ENCODE results near the gene C1QTNF6. TPM values are rescaled to one million over a fixed set of nuclear protein-coding genes. Genes with fewer than 3 reads are reported as not detected.

C1QTNF6 gene
- polyA plus RNA-seq, 1 of the 3 experiments (the other 2 are of a cell fraction) = 47.7 TPM

DNA sequence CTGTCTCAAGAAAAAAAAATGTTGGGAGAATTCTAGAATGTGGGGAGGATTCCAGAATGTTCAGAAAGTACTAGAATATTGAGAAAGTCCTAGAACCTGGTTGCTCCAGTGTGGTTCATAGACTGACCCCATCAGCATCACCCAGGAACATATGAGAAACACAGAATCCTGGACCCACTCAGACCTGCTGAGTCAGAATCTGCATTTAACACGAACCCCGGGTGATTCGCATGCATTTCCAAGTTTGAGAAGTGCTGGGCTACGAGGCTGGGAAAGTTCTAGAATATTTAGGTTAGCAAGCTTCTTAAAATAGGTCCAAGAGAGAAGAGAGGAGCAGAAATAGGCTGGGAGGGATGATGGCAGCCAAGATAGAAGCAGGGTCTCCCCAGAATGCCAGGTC is 6.4 kb downstream of the C1QTNF6 start:
- Histone ChIP-seq H3K9me3 (no peaks in the 10 kb centered on the region), H3K36me3 (replicated peaks in 1 of 2; ENCODE audit: control insufficient read depth in 1 of 2, insufficient read depth in 2 of 2, low read length in 1 of 2) (peaks cover 0 to 29% of the 10 kb centered on the region in 2 experiments), H4K20me1 (ENCODE audit: insufficient read depth) (no peaks in the 10 kb centered on the region), H3K4me3 (ENCODE audit: low read depth in 2 of 2, low read length in 1 of 2) (no peak overlapping the region), H3K9ac (no peak overlapping the region), H3K79me2 (ENCODE audit: insufficient read depth) (peaks cover 6% of the 10 kb centered on the region), H3K9me2 (no peaks in the 10 kb centered on the region), H3K4me1 (ENCODE audit: control insufficient read depth in 1 of 2, insufficient read depth in 2 of 2, low read depth in 1 of 2, low read length in 1 of 2) (peaks cover 5 to 37% of the 10 kb centered on the region in 2 experiments; a peak in 3 of 4 replicates), H3K27me3 (ENCODE audit: insufficient read depth) (no peaks in the 10 kb centered on the region), H3K27ac (ENCODE audit: low read depth in 2 of 2, low read length in 1 of 2) (no peak overlapping the region), H3K4me2 (no peak overlapping the region), H3F3A (replicated peaks; ENCODE audit: insufficient read depth) (peaks cover 3% of the 10 kb centered on the region), H2AFZ (ENCODE audit: low read depth) (no peak overlapping the region)
- POLR2A ChIA-PET = no interaction called here
- 90% methylated on average over 4 of the region's 4 CpGs for WGBS (ENCODE audit: low lambda C conversion rate)
- no peak for TF ChIP-seq RXRA (IDR thresholded peaks at IDR 0.05; ENCODE audit: borderline replicate concordance, low read depth)
- TF ChIP-seq USF1 (IDR thresholded peaks at IDR 0.05; ENCODE audit: borderline replicate concordance, low read depth) = no peak
- TF ChIP-seq NRF1 (IDR thresholded peaks at IDR 0.05; ENCODE audit: low read depth, low read length) = no peak
- no peak for TF ChIP-seq RFX5 (IDR thresholded peaks at IDR 0.05; ENCODE audit: low read length)
- TF ChIP-seq JUND (IDR thresholded peaks at IDR 0.05) = no peak
- no peak for TF ChIP-seq FOSL2 (IDR thresholded peaks at IDR 0.05; ENCODE audit: borderline replicate concordance, low read depth)
- no peak for TF ChIP-seq FOXJ3 (CRISPR knock-in tag; IDR thresholded peaks at IDR 0.05)
- no peak for TF ChIP-seq TCF12 (IDR thresholded peaks at IDR 0.05)
- TF ChIP-seq NFIC (IDR thresholded peaks at IDR 0.05; ENCODE audit: borderline replicate concordance) = no peak
- TF ChIP-seq ELF1 (IDR thresholded peaks at IDR 0.05) = no peak
- TF ChIP-seq TAF1 (IDR thresholded peaks at IDR 0.05; ENCODE audit: borderline replicate concordance, low read depth, low read length) = no peak
- TF ChIP-seq MEF2A (IDR thresholded peaks at IDR 0.05; ENCODE audit: borderline replicate concordance, low read depth) = no peak
- no peak for DNase-seq
- CTCF ChIA-PET = interaction anchor here (1.4 to 19.4 kb wide), 2 partner anchors 9 to 18 kb away, joined by 3 to 190 read pairs; no protein-coding TSS in a partner anchor

DNA sequence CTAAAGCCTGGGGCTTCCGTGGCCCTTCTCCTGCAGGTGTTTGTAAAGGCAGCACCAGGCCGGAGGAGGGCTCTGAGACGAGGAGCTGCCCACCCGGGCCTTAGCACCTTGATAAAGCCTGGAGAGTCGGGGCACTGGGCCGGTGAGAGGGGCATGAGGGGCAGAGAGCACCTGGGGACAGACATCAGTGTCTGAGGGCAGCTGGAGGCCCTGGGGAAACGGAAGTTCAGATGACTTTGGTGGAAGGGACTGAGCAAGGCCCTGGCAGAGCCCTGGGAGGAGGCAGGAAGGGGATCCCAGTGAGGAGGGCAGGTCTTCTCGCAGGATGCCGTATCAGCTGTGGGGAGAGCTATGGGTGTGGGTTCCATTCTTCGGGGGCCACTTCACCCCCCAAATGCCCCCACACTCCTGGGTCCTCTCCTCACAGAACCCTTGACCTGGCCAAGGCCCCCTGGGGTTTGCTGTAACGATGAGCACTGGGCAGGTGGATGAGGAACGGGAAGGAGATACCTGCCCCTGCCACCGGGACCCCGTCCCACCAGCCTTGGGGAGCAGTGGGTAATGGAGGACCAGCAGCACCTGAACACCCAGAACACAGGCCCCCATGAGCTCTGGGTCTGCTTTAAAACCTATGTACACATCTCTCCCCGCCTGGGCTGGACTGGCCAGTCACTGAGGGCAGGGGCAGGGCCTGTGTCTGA is 7.4 kb downstream of the C1QTNF6 start:
- Histone ChIP-seq H4K20me1 (ENCODE audit: insufficient read depth) (no peaks in the 10 kb centered on the region), H3K27me3 (ENCODE audit: insufficient read depth) (no peaks in the 10 kb centered on the region), H3K9me3 (no peaks in the 10 kb centered on the region), H3K79me2 (ENCODE audit: insufficient read depth) (no peaks in the 10 kb centered on the region), H2AFZ (ENCODE audit: low read depth) (no peak overlapping the region), H3K36me3 (replicated peaks in 1 of 2; ENCODE audit: control insufficient read depth in 1 of 2, insufficient read depth in 2 of 2, low read length in 1 of 2) (peaks cover 0 to 29% of the 10 kb centered on the region in 2 experiments), H3K27ac (ENCODE audit: low read depth in 2 of 2, low read length in 1 of 2) (no peak overlapping the region; a peak in 1 of 4 replicates), H3K9me2 (no peaks in the 10 kb centered on the region), H3K9ac (no peak overlapping the region), H3K4me2 (no peak overlapping the region), H3K4me1 (ENCODE audit: control insufficient read depth in 1 of 2, insufficient read depth in 2 of 2, low read depth in 1 of 2, low read length in 1 of 2) (peaks cover 0 to 38% of the 10 kb centered on the region in 2 experiments; a peak in 1 of 4 replicates), H3K4me3 (ENCODE audit: low read depth in 2 of 2, low read length in 1 of 2) (no peak overlapping the region), H3F3A (replicated peaks; ENCODE audit: insufficient read depth) (no peaks in the 10 kb centered on the region)
- no peak for DNase-seq
- TF ChIP-seq FOXM1 (IDR thresholded peaks at IDR 0.05; ENCODE audit: low read depth) (no peak), USF2 (IDR thresholded peaks at IDR 0.05; ENCODE audit: borderline replicate concordance, low read depth, low read length) (no peak), SMC3 (IDR thresholded peaks at IDR 0.05; ENCODE audit: low read depth, low read length) (no peak)
- ChIA-PET CTCF (interaction anchor here (1.4 to 19.4 kb wide), 3 partner anchors 8 to 19 kb away, joined by 3 to 190 read pairs (median 5); no protein-coding TSS in a partner anchor), POLR2A (no interaction called here)
- WGBS (ENCODE audit: low lambda C conversion rate) = 92% methylated on average over 10 of the region's 15 CpGs
